Endothelial cell of umbilical vein (primary cell): ENCODE measurements around the gene RAB40B. TPM values are rescaled to one million over a fixed set of nuclear protein-coding genes. Genes with fewer than 3 reads are reported as not detected.

Source experiments
- BruUV-seq: library from RNA; stranded (reverse); fragments of 400-500 nt; replicated peaks from 2 replicates; lab custom pipeline; 2021; lab: Mats Ljungman, UMichigan
- CTCF ChIA-PET: fragments of 300-600, 350-600 bp; sonication (Branson Sonifier 250); formaldehyde crosslinking; loops from one replicate; lab custom pipeline; 2021; ENCODE audit warnings: antibody characterized with exemption, inconsistent platforms; lab: Charles Lee
- POLR2A ChIA-PET: fragments of 300-600, 350-600 bp; sonication (Branson Sonifier 250); formaldehyde crosslinking; loops from one replicate; lab custom pipeline; 2021; ENCODE audit warnings: antibody characterized with exemption, inconsistent platforms; lab: Charles Lee
- DNase-seq: peaks from one replicate; pipeline ENCODE4 v3.0.0-alpha.2; 2011; ENCODE audit warnings: low read depth, low spot score
- FAIRE-seq: peaks from 2 replicates; lab custom pipeline; 2011; peaks lifted over from hg19 to GRCh38; lab: Jason Lieb, UNC
- H2AFZ ChIP-seq: 2 replicates; pipeline ENCODE4 v1.6.0; 2012; ENCODE audit warnings: low read depth, low read length, control low read depth, inconsistent platforms
- H3K27ac ChIP-seq: 2 replicates; pipeline ENCODE4 v1.5.1; 2011; ENCODE audit warnings: low read depth, mild to moderate bottlenecking, control low read depth, low read length, moderate library complexity; ENCODE audit not compliant: insufficient read depth
- H3K27me3 ChIP-seq, 2 experiments: 2 replicates each; pipeline versions ENCODE4 v1.6.0 to v1.6.1; 2011; ENCODE audit warnings: low read length in 2 of 2, mixed read lengths in 1 of 2; ENCODE audit not compliant: control insufficient read depth in 2 of 2, insufficient read depth in 2 of 2
- H3K36me3 ChIP-seq, 2 experiments: 2 replicates in 1 of 2; 3 replicates in 1 of 2; pipeline ENCODE4 v1.5.1; 2011; ENCODE audit warnings: low read length in 2 of 2, mild to moderate bottlenecking in 1 of 2, moderate library complexity in 1 of 2; ENCODE audit not compliant: control insufficient read depth in 2 of 2, insufficient read depth in 2 of 2; ENCODE audit errors: extremely low read depth in 1 of 2
- H3K4me1 ChIP-seq: 3 replicates; pipeline ENCODE4 v1.5.1; 2011; ENCODE audit warnings: mild to moderate bottlenecking, low read length; ENCODE audit not compliant: control insufficient read depth, insufficient read depth; ENCODE audit errors: extremely low read depth
- H3K4me2 ChIP-seq: 2 replicates; pipeline ENCODE4 v1.6.1; 2011; ENCODE audit warnings: low read length, control low read depth, mixed read lengths; ENCODE audit not compliant: insufficient read depth
- H3K4me3 ChIP-seq, 3 experiments: fragments of 200-600 bp in 1 of 3; sonication (generic), shearing (Covaris generic) in 1 of 3; replicated peaks in 1 of 3; 2 replicates each; pipeline ENCODE4 v1.5.1; 2011 to 2016; ENCODE audit warnings: control low read depth in 3 of 3, low read length in 3 of 3, mild to moderate bottlenecking in 2 of 3, inconsistent platforms in 1 of 3, low read depth in 1 of 3, moderate library complexity in 1 of 3; ENCODE audit not compliant: insufficient read depth in 1 of 3
- H3K79me2 ChIP-seq: 2 replicates; pipeline ENCODE4 v1.6.0; 2012; ENCODE audit warnings: low read length, inconsistent platforms; ENCODE audit not compliant: control insufficient read depth, insufficient read depth
- H3K9ac ChIP-seq: replicated peaks from 2 replicates; pipeline ENCODE3; 2011; ENCODE audit warnings: low read length, control low read depth; ENCODE audit not compliant: insufficient read depth; ENCODE audit errors: extremely low read depth
- H3K9me1 ChIP-seq: replicated peaks from 3 replicates; pipeline ENCODE4 v1.6.0; 2011; ENCODE audit warnings: mild to moderate bottlenecking, low read length; ENCODE audit not compliant: control insufficient read depth, insufficient read depth; ENCODE audit errors: extremely low read depth
- H3K9me3 ChIP-seq: replicated peaks from 2 replicates; pipeline ENCODE4 v1.5.1; 2012; ENCODE audit warnings: low read length, inconsistent platforms; ENCODE audit not compliant: control insufficient read depth, insufficient read depth
- H4K20me1 ChIP-seq: replicated peaks from 2 replicates; pipeline ENCODE3; 2011; ENCODE audit warnings: mild to moderate bottlenecking, low read length; ENCODE audit not compliant: control insufficient read depth, insufficient read depth; ENCODE audit errors: extremely low read depth
- CTCF ChIP-seq, 2 donors: IDR thresholded peaks; 1 replicate in 1 of 2; 2 replicates in 1 of 2; pipeline ENCODE4 v1.5.1; 2011; ENCODE audit warnings: low read length in 2 of 2, mild to moderate bottlenecking in 2 of 2, moderate library complexity in 2 of 2, control low read depth in 1 of 2, inconsistent platforms in 1 of 2, low read depth in 1 of 2; ENCODE audit not compliant: insufficient read depth in 1 of 2; ENCODE audit errors: extremely low read depth in 1 of 2
- GATA2 ChIP-seq: IDR thresholded peaks from 2 replicates; pipeline ENCODE4 v1.7.0; 2011; ENCODE audit warnings: low read depth, mild to moderate bottlenecking, moderate library complexity, mixed read lengths, low read length; ENCODE audit not compliant: insufficient read length, insufficient read depth
- JUN ChIP-seq: IDR thresholded peaks from 2 replicates; pipeline ENCODE4 v1.6.1; 2011; ENCODE audit warnings: borderline replicate concordance, low read depth; ENCODE audit not compliant: insufficient read length, insufficient read depth
- POLR2A ChIP-seq: IDR thresholded peaks from 2 replicates; pipeline ENCODE4 v1.6.1; 2012; ENCODE audit warnings: low read depth, mild to moderate bottlenecking, control low read depth, low read length
- POLR2AphosphoS5 ChIP-seq: IDR thresholded peaks from 2 replicates; pipeline ENCODE4 v1.6.1; 2012; ENCODE audit warnings: low read depth, mild to moderate bottlenecking, control low read depth, low read length, moderate library complexity; ENCODE audit not compliant: insufficient read depth
- dilution Hi-C: fragments of 300-500 bp; cut with MboI; formaldehyde crosslinking; loops from one replicate; pipeline ENCODE4 v1.15.0; 2019; ENCODE audit warnings: low sequenced_read_pairs; ENCODE audit not compliant: extremely low pct_ligation_motif_present
- intact Hi-C: fragments of 100-400 bp; cut with micrococcal nuclease; formaldehyde crosslinking; loops from one replicate; pipeline ENCODE4 v1.10.0; 2022
- polyA plus RNA-seq, 4 experiments: library from polyadenylated mRNA; depleted of rRNA in 3 of 4; stranded (reverse) in 3 of 4; unstranded in 1 of 4; fragments of >200 nt; gene quantifications; 2 replicates each; pipeline versions ENCODE4 v1.2.1 to v1.2.3, GENCODE V29; 2011 to 2012; ENCODE audit warnings: missing spikeins in 1 of 4
- total RNA-seq: library from RNA; stranded (reverse); gene quantifications from 2 replicates; pipeline ENCODE4 v1.2.3, GENCODE V29; 2021

RAB40B gene
- total and polyA plus RNA-seq, 2 donors (not counting 3 experiments of a cell fraction or from before 2014, with no cell fraction given): 5.5 to 9.3 TPM

- Histone ChIP-seq H3K4me3 (no peak overlapping the region), H3K9me3 (no peaks in the 10 kb centered on the region), H3K36me3 (peaks cover 8 to 22% of the 10 kb centered on the region in 2 experiments), H3K79me2 (peaks cover 68% of the 10 kb centered on the region), H2AFZ (no peak overlapping the region), H3K27me3 (no peaks in the 10 kb centered on the region), H3K9ac (no peak overlapping the region), H3K9me1 (no peaks in the 10 kb centered on the region), H3K4me2 (no peak overlapping the region), H3K27ac (no peak overlapping the region), H4K20me1 (peaks cover 3% of the 10 kb centered on the region), H3K4me1 (no peaks in the 10 kb centered on the region)
- DNase-seq (no peak), FAIRE-seq (peak; percentile 4)
- intact Hi-C loops: no loop called here
- dilution Hi-C loops: no loop called here
- no peak for TF ChIP-seq GATA2
- POLR2A ChIA-PET: no interaction called here
- CTCF ChIA-PET: no interaction called here
- BruUV-seq: no TSS peak
Measured at GRCh38 chr17:82638183-82638773, 60.2 kb downstream of the RAB40B start.

GRCh38 chr17:82636626-82637598 lies 61.6 kb downstream of the RAB40B start:
- CTCF ChIA-PET: interaction anchor here (1.0 kb wide), 1 partner anchor 13 kb away, joined by 3 read pairs; no protein-coding TSS in a partner anchor

More at GRCh38 chr17:82636626-82637598, 61.6 kb downstream of the RAB40B start:
- BruUV-seq: no TSS peak
- Histone ChIP-seq H3K4me3 (no peak overlapping the region), H3K9ac (no peak overlapping the region), H3K4me2 (no peak overlapping the region), H3K9me3 (no peaks in the 10 kb centered on the region), H3K4me1 (no peaks in the 10 kb centered on the region), H3K27me3 (no peaks in the 10 kb centered on the region), H3K36me3 (peaks cover under 1 to 17% of the 10 kb centered on the region in 2 experiments), H2AFZ (no peak overlapping the region), H3K27ac (no peak overlapping the region), H3K79me2 (peaks cover 69% of the 10 kb centered on the region), H3K9me1 (no peaks in the 10 kb centered on the region), H4K20me1 (peaks cover 3% of the 10 kb centered on the region)
- intact Hi-C loops: no loop called here
- no peak for FAIRE-seq
- TF ChIP-seq POLR2AphosphoS5: no peak
- TF ChIP-seq JUN: no peak
- no peak for TF ChIP-seq CTCF (IDR thresholded peaks at IDR 0.05; ENCODE audit: extremely low read depth in 1 of 2, insufficient read depth in 1 of 2, low read depth in 1 of 2, low read length in 2 of 2)
- no peak for TF ChIP-seq POLR2A
- dilution Hi-C loops: no loop called here
- DNase-seq: peak; percentile 22
- POLR2A ChIA-PET: no interaction called here
